PC-9 (cell line): Measurements from ENCODE around the gene SGPL1.

Experiments
- CTCF ChIP-seq: fragments of 200-600 bp; sonication (generic); conservative IDR thresholded peaks from 2 replicates; pipeline ENCODE4 v1.6.1; 2017; ENCODE audit warnings: mixed run types, antibody characterized with exemption, mild to moderate bottlenecking, moderate library complexity
- EZH2 ChIP-seq: fragments of 200-600 bp; sonication (generic); IDR thresholded peaks from 2 replicates; pipeline ENCODE4 v1.8.0; 2017; ENCODE audit warnings: antibody characterized with exemption, low read depth

GRCh38 chr10:70884741-70885140, 69.0 kb downstream of the SGPL1 start:
- TF ChIP-seq CTCF, result no peak
- TF ChIP-seq EZH2, result no peak
